HepG2 (cell line): ENCODE measurements around the gene HCK. TPM values are rescaled to one million over a fixed set of nuclear protein-coding genes. Genes with fewer than 3 reads are reported as not detected.

Experiments used
- ATAC-seq: fragments of 200-7000 bp; cut with Tn5 transposase; 3 replicates; pipeline ENCODE4 v1.9.1; 2020; ENCODE audit warnings: mild to moderate bottlenecking, moderate library complexity
- BruUV-seq: library from RNA; stranded (reverse); fragments of 400-500 nt; replicated peaks from 2 replicates; lab custom pipeline; 2021; lab: Mats Ljungman, UMichigan
- CTCF ChIA-PET: fragments of 300-600 bp; formaldehyde crosslinking; extraction: SDS; loops from one replicate; lab custom pipeline; 2021; ENCODE audit warnings: low total read pairs, inconsistent platforms, low intra/inter-chr PET ratio; lab: Yijun Ruan, JAX
- POLR2A ChIA-PET: fragments of 350-600 bp; sonication (Branson Sonifier 250); formaldehyde crosslinking; loops from one replicate; lab custom pipeline; 2020; ENCODE audit warnings: antibody characterized with exemption, inconsistent platforms; lab: Yijun Ruan, JAX
- DNase-seq: peaks from one replicate; pipeline ENCODE4 v3.0.0-alpha.2; 2015; ENCODE audit warnings: low spot score
- FAIRE-seq: peaks from 3 replicates; lab custom pipeline; 2011; peaks lifted over from hg19 to GRCh38; lab: Jason Lieb, UNC
- H2AFZ ChIP-seq: one replicate; pipeline ENCODE4 v1.6.1; 2011; ENCODE audit warnings: low read length, inconsistent platforms
- H3K27ac ChIP-seq: fragments of 300-600 bp; 3 replicates; pipeline ENCODE4 v1.8.0; 2011; ENCODE audit warnings: mixed run types, mild to moderate bottlenecking, mixed read lengths, low read length, inconsistent platforms; ENCODE audit not compliant: insufficient read depth; ENCODE audit errors: extremely low read length
- H3K27me3 ChIP-seq, 2 experiments: fragments of 200-600 bp in 1 of 2; 2 replicates in 1 of 2; 3 replicates in 1 of 2; pipeline versions ENCODE4 v1.6.0 to v1.8.0; 2011; ENCODE audit warnings: low read length in 2 of 2, mild to moderate bottlenecking in 2 of 2, moderate library complexity in 2 of 2, inconsistent platforms in 1 of 2; ENCODE audit not compliant: insufficient read depth in 2 of 2, control insufficient read depth in 1 of 2
- H3K36me3 ChIP-seq, 2 experiments: fragments of 200-600 bp in 1 of 2; replicated peaks in 1 of 2; 2 replicates in 1 of 2; 3 replicates in 1 of 2; pipeline versions ENCODE4 v1.5.1 to v1.8.0; 2011; ENCODE audit warnings: low read length in 2 of 2, inconsistent platforms in 1 of 2; ENCODE audit not compliant: insufficient read depth in 2 of 2, control insufficient read depth in 1 of 2
- H3K4me1 ChIP-seq: 2 replicates; pipeline ENCODE4 v1.5.1; 2012; ENCODE audit warnings: low read length, inconsistent platforms; ENCODE audit not compliant: insufficient read depth
- H3K4me2 ChIP-seq: 2 replicates; pipeline ENCODE4 v1.6.0; 2011; ENCODE audit warnings: low read depth, low read length, inconsistent platforms
- H3K4me3 ChIP-seq, 3 experiments: fragments of 200-600 bp in 1 of 3; sonication (generic), shearing (Covaris generic) in 1 of 3; replicated peaks in 1 of 3; 2 replicates each; pipeline ENCODE4 v1.5.1; 2011 to 2016; ENCODE audit warnings: low read length in 3 of 3, inconsistent platforms in 2 of 3, low read depth in 2 of 3, mild to moderate bottlenecking in 2 of 3, control low read depth in 1 of 3, mixed read lengths in 1 of 3; ENCODE audit not compliant: insufficient read depth in 1 of 3
- H3K79me2 ChIP-seq: one replicate; pipeline ENCODE4 v1.6.1; 2011; ENCODE audit warnings: low read length, inconsistent platforms; ENCODE audit not compliant: insufficient read depth
- H3K9ac ChIP-seq: 2 replicates; pipeline ENCODE4 v1.6.0; 2011; ENCODE audit warnings: mild to moderate bottlenecking, low read depth, low read length, inconsistent platforms; ENCODE audit not compliant: insufficient read depth
- H3K9me3 ChIP-seq: 2 replicates; pipeline ENCODE4 v1.5.1; 2012; ENCODE audit warnings: mild to moderate bottlenecking, low read length
- H4K20me1 ChIP-seq: 2 replicates; pipeline ENCODE4 v1.6.0; 2011; ENCODE audit warnings: inconsistent platforms, mild to moderate bottlenecking, low read length, moderate library complexity; ENCODE audit not compliant: insufficient read depth
- ATF7-NPFF ChIP-seq: sonication (generic); formaldehyde crosslinking; IDR thresholded peaks from 2 replicates; pipeline ENCODE4 v1.8.1; 2023; ENCODE audit warnings: mild to moderate bottlenecking, low read depth, missing genetic modification reagents, moderate library complexity
- MXD1 ChIP-seq: sonication (generic); formaldehyde crosslinking; IDR thresholded peaks from 2 replicates; pipeline ENCODE4 v1.4.0; 2020; ENCODE audit warnings: mild to moderate bottlenecking, missing genetic modification reagents
- SP4 ChIP-seq: sonication (generic); formaldehyde crosslinking; IDR thresholded peaks from 2 replicates; pipeline ENCODE4 v1.8.1; 2023; ENCODE audit warnings: mild to moderate bottlenecking, missing genetic modification reagents
- ZHX2 ChIP-seq, 2 experiments: sonication (generic) in 1 of 2; formaldehyde crosslinking in 1 of 2; IDR thresholded peaks; 2 replicates each; pipeline versions ENCODE4 v1.6.1 to v1.9.0; 2014 to 2022; ENCODE audit warnings: antibody characterized with exemption in 1 of 2, borderline replicate concordance in 1 of 2, inconsistent platforms in 1 of 2, low read depth in 1 of 2, missing genetic modification reagents in 1 of 2
- ZNF296 ChIP-seq: sonication (generic); formaldehyde crosslinking; conservative IDR thresholded peaks from 2 replicates; pipeline ENCODE4 v1.5.0; 2020; ENCODE audit warnings: mild to moderate bottlenecking, missing genetic modification reagents
- ZNF30 ChIP-seq: sonication (generic); formaldehyde crosslinking; IDR thresholded peaks from 2 replicates; pipeline ENCODE4 v1.5.0; 2020; ENCODE audit warnings: mild to moderate bottlenecking, missing genetic modification reagents
- ZNF431 ChIP-seq: sonication (generic); formaldehyde crosslinking; IDR thresholded peaks from 2 replicates; pipeline ENCODE4 v1.9.0; 2022; ENCODE audit warnings: missing genetic modification reagents, low read depth, mild to moderate bottlenecking, borderline replicate concordance
- ZSCAN25 ChIP-seq: sonication (generic); formaldehyde crosslinking; IDR thresholded peaks from 2 replicates; pipeline ENCODE4 v1.8.0; 2022; ENCODE audit warnings: mild to moderate bottlenecking, missing genetic modification reagents
- WGBS: methylation state at CpG from one replicate; pipeline ENCODE4 v1.1.6; 2017; ENCODE audit warnings: low lambda C conversion rate; 5-methylcytosine and 5-hydroxymethylcytosine counted together
- in situ Hi-C: cut with HindIII; loops from 2 replicates; pipeline ENCODE4 v1.10.0; 2017; ENCODE audit warnings: low pct_unique_long_range_greater_than_20kb; ENCODE audit not compliant: extremely low pct_ligation_motif_present
- intact Hi-C: fragments of 100-400 bp; cut with micrococcal nuclease; formaldehyde crosslinking; loops from one replicate; pipeline ENCODE4 v1.10.0; 2022; ENCODE audit not compliant: unreplicated experiment
- polyA plus RNA-seq, 8 experiments: library from polyadenylated mRNA; depleted of rRNA in 3 of 8; stranded (reverse) in 7 of 8; unstranded in 1 of 8; fragments of >200 nt; fragmentation: Illumina TruSeq in 4 of 8; extraction: Trizol in 4 of 8; gene quantifications; 2 replicates each; pipeline versions ENCODE4 v1.2.1 to v1.2.3, GENCODE V29; 2011 to 2016; ENCODE audit warnings: low read depth in 4 of 8, missing spikeins in 1 of 8, mixed read lengths in 1 of 8; ENCODE audit not compliant: insufficient read depth in 1 of 8
- total RNA-seq, 5 experiments: library from RNA; depleted of rRNA; stranded (reverse); fragments of >200 nt; fragmentation: Illumina TruSeq; extraction: Trizol; gene quantifications; 2 replicates each; pipeline ENCODE4 v1.2.3, GENCODE V29; 2016; ENCODE audit warnings: low read depth in 1 of 5

HCK gene
- total and polyA plus RNA-seq, 2 of the 13 experiments (the other 11 are each of a cell fraction or from before 2014, with no cell fraction given): 0.04 TPM; not detected in 1

GRCh38 chr20:32019563-32020463, 32.2 kb upstream of the HCK start:
- Histone ChIP-seq H2AFZ (no peak overlapping the region), H3K4me1 (peaks cover 13% of the 10 kb centered on the region), H3K4me2 (peak overlapping the region; percentile 97), H3K36me3 (no peaks in the 10 kb centered on the region), H4K20me1 (no peaks in the 10 kb centered on the region; the same call in 1 of the 2 replicates), H3K4me3 (peak overlapping the region in 2 of 3 experiments; percentile 43 to 81; a peak in 3 of 6 replicates), H3K27ac (no peak overlapping the region), H3K9ac (no peak overlapping the region), H3K9me3 (no peaks in the 10 kb centered on the region), H3K27me3 (peaks cover 14 to 64% of the 10 kb centered on the region in 2 experiments; a peak in 4 of 5 replicates), H3K79me2 (no peaks in the 10 kb centered on the region)
- DNase-seq (no peak), FAIRE-seq (no peak), ATAC-seq (no peak)
- intact Hi-C loops: loop anchor here (5.0 kb wide), 1 partner anchor 168 kb away; no protein-coding TSS in a partner anchor
- POLR2A ChIA-PET: no interaction called here
- in situ Hi-C loops: no loop called here
- no peak for TF ChIP-seq ZSCAN25 (CRISPR knock-in tag)
- TF ChIP-seq ZNF30 (CRISPR knock-in tag): no peak
- 0 out of 2 replicates have a peak, but pooled peaks have one; percentile 38 for TF ChIP-seq ZHX2 (IDR thresholded peaks at IDR 0.05; ENCODE audit: low read depth)
- TF ChIP-seq ZHX2 (CRISPR knock-in tag; IDR thresholded peaks at IDR 0.05; ENCODE audit: borderline replicate concordance): no peak
- 0 out of 2 replicates have a peak, but pooled peaks have one; percentile 3 for TF ChIP-seq MXD1 (CRISPR knock-in tag)
- 0 out of 2 replicates have a peak, but pooled peaks have one; percentile 39 for TF ChIP-seq ZNF431 (CRISPR knock-in tag)
- 0 out of 2 replicates have a peak, but pooled peaks have one; percentile 7 for TF ChIP-seq SP4 (CRISPR knock-in tag)
- 0 out of 2 replicates have a peak, but pooled peaks have one; percentile 40 for TF ChIP-seq ATF7-NPFF (CRISPR knock-in tag)
- 0 out of 2 replicates have a peak, but pooled peaks have one; percentile 44 for TF ChIP-seq ZNF296
- 30% methylated on average over 11 of the region's 11 CpGs for WGBS
- CTCF ChIA-PET: interaction anchor here (1.7 kb wide), 1 partner anchor 12 kb away, joined by 4 read pairs; no protein-coding TSS in a partner anchor
- no TSS peak for BruUV-seq
